Fibroblast of the aortic adventitia (primary cell): ENCODE measurements around the gene STARD10. TPM values are rescaled to one million over a fixed set of nuclear protein-coding genes. Genes with fewer than 3 reads are reported as not detected.

ENCODE experiments used
- DNase-seq: peaks from one replicate; pipeline ENCODE4 v3.0.0-alpha.2; 2010; ENCODE audit warnings: low read depth
- H3K4me3 ChIP-seq: 2 replicates; pipeline ENCODE4 v1.5.1; 2011; ENCODE audit warnings: low read depth, mild to moderate bottlenecking, control low read depth, low read length, moderate library complexity
- total RNA-seq: library from RNA; depleted of rRNA; stranded (reverse); fragments of >200 nt; gene quantifications from 2 replicates; pipeline ENCODE4 v1.2.3, GENCODE V29; 2012; ENCODE audit warnings: low replicate concordance
- TF ChIP-seq, protein P1 (sequence below): IDR thresholded peaks from 2 replicates; pipeline ENCODE4 v1.5.1; 2011; ENCODE audit warnings: mild to moderate bottlenecking, low read length, control low read depth, inconsistent platforms; ENCODE audit not compliant: insufficient read depth

Gene STARD10
- total RNA-seq, 1 donor = 21.4 TPM

DNA sequence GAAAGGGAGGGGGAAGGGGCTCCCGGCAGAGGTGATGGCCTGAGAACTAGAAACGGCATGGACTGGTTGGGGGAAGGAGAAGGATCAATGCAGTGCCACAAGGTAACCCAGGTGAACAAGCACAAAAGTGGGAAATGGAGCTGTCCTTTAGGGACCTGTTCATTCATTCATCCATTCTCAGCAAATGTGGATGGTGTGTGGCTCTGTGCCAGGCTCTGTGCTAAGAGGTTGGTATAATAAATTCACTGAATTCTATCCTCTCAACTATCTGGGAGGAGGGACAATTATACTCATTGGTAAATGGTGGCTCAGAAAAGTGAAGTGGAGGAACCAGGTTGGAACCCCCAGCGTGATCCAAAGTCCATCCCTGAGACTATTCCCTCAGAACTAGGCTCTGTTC, 23.0 kb downstream of the STARD10 start:
- H3K4me3 ChIP-seq = no peak overlapping the region
- DNase-seq = no peak
- TF ChIP-seq, protein P1, sequence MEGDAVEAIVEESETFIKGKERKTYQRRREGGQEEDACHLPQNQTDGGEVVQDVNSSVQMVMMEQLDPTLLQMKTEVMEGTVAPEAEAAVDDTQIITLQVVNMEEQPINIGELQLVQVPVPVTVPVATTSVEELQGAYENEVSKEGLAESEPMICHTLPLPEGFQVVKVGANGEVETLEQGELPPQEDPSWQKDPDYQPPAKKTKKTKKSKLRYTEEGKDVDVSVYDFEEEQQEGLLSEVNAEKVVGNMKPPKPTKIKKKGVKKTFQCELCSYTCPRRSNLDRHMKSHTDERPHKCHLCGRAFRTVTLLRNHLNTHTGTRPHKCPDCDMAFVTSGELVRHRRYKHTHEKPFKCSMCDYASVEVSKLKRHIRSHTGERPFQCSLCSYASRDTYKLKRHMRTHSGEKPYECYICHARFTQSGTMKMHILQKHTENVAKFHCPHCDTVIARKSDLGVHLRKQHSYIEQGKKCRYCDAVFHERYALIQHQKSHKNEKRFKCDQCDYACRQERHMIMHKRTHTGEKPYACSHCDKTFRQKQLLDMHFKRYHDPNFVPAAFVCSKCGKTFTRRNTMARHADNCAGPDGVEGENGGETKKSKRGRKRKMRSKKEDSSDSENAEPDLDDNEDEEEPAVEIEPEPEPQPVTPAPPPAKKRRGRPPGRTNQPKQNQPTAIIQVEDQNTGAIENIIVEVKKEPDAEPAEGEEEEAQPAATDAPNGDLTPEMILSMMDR = no peak

DNA sequence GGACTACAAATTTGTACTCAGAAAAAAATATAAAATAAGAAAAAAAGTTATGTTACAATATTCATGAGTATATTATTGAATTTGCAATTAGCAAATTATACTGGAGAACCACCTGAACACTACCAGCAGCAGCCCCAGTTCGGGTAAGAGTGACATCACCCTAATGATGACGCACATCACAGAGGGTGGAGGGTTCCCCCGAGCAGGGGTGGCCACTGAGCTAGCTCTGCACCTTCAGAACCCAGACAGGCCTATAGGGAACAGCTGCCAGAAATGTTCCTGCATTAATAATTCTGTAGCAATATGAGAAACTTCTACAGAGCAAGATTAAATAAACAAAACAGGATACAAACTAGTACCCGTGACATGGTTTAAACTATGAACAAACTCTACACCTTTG, 24.2 kb downstream of the STARD10 start:
- DNase-seq = no peak
- no peak overlapping the region for H3K4me3 ChIP-seq
- TF ChIP-seq, protein P1 = no peak

DNA sequence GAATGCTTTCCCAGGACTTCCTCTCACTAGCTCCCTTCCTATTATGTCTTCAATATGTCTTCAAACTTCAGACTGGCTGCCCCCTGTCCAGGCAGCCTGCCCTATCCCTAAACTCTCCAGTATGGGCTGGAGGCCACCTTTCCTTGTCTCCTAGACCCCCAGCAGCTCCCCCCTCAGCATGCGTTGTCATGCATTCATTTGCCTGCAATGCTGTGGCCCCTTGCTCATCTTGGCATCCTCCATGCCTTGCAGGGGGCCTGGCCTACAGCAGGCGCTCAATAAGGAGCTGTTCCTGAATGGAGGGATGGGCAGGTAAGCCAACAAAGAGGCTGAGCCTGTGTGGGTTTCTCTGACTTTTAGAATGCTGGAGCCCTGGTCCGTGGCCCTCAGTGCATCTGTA, 25.3 kb downstream of the STARD10 start:
- no peak for DNase-seq
- TF ChIP-seq, protein P1 = no peak
- H3K4me3 ChIP-seq = no peak overlapping the region

DNA sequence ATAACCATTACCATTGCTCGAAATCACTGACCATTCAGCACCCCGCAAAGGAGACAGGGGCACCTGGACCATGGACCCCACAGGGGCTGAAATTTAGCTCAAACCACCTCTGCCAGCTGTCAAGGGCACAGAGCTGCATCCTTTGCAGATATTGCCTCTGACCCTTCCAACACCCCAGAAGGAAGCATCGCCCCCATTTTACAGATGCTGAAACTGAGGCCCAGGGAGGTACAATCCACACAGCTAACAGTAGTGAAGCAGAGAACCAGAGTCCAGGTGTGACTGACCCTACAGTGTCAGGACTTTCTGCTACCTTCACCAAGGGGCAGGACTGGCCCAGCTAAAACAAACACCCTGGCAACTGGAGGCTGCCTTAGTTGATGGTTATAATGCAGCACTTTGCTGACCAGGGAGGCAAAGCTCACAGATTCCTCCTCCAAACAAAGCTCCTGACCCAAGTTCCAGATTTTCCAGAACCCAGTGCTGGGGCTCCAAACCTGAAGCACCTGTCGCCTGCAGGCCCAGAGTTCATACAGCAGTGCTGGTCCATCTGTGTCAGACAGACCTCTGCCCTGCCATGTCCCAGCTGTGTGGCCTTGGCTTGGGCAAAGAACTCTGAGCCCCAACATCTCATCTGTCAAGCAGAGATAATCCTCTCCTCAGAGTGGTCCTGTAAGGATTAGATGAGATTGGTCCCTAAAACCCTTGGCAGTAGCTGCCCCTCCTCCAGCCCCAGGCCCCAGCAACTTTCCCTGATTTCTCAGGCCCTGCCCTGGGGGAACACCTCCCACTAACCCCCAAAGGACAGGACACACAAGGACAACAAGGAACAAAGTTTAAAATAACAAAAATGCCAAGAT, 26.4 kb downstream of the STARD10 start:
- no peak for DNase-seq
- TF ChIP-seq, protein P1 = no peak
- no peak overlapping the region for H3K4me3 ChIP-seq

DNA sequence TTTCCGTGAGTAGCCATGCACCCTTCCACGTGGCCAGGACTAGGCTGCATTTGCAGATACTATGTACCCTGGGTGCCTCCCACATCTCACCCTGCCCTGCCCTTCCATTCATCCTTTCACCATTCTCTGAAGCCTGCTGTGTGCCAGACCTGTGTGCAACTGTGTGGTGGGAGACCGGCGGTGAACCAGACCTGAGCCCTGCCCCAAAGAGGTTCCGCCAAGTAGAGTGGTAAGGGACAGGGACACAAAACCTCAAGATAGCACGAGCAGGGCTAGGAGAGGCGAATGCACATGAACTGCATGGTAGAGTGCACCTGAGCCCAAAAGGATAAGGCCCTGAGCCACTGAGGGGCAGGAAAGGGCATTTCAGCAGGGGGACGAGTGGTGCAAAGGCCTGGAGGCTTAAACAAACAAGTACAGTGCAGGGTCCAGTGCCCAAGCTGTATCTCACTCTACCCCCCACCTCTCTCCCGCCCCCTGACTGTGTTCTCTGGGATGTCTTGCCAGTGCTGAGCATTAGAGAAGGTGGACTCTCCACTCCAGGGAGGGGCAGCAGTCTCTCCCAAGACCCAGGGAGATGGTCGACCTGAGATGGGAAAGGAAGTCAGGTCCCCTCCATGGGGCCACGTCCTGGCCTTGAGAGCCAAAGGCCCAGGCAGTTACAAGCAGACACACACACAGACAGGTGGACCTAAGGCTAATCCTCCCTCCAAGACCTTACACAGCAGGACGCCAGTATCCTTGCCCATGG, 27.5 kb downstream of the STARD10 start:
- TF ChIP-seq, protein P1 = no peak
- no peak overlapping the region for H3K4me3 ChIP-seq
- DNase-seq = no peak

DNA sequence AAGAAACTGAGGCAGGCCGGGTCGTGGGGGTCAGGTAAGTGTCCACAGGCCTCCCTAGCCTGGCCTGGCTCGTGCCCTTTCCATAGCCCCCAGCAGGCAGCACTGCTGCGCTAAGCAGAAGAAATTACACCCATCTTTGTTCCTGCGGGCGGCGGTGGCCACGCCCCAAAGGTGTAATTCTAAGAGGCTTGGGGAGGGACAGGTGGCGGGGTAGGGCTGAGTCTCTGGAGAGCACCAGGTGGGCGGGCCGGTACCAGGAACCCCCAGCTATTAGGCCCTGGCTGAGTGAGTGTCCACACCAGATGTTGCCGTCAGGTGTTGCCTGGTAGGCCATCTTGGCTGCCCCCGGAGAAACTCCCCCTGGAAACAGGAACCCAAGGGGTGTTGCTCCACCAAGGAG, 29.3 kb downstream of the STARD10 start:
- no peak overlapping the region for H3K4me3 ChIP-seq
- DNase-seq = no peak
- TF ChIP-seq, protein P1 = no peak
